HG03565 (cell line): ENCODE results near the gene SNRPD2.
"Not testable (repeated sequence)": the region's sequence is repeated elsewhere in the genome, so short reads cannot be mapped to it uniquely, and the experiment has no call there.

ENCODE experiments used
- ATAC-seq: cut with Tn5 transposase; IDR thresholded peaks from one replicate; pipeline ENCODE4 v1.9.1; 2021; ENCODE audit warnings: mild to moderate bottlenecking, moderate library complexity; ENCODE audit not compliant: unreplicated experiment

The SNRPD2 gene

DNA sequence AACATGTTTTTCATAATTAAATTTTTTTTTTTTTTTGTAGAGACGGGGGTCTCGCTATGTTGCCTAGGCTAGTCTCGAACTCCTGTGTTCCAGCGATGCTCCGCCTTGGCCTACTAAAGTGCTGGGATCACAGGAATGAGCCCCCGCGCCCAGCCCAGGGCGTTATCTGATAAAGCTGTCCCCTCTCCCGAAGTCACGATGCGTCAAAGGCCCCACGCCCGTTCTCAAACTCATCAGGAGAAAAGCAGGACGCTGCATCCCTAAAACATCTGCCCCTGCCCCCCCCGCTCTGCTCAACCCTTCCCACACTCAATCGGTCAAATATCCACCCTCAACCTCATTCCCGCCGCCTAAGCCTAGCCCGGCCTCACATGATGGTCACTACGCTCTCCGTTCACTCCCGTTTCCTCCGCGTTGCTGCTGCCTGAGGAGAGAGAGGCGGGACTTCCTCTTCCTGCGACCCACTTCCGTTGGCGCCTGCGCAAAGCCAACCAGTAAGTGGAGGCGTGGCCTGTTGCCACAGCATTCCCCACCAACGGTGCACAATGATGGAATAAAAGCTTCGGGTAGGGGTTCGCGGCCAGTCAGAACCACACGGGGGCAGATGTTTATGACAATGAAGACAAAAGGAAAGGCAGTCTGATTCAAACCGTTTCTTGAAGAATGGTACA, at the start of gene SNRPD2:
Gene SNRPD2 (minus strand): TSS at position 438 of the 671 bp plus-strand sequence. CDS start 65 bp downstream, at position 373.
- ATAC-seq, result peak; percentile 34

DNA sequence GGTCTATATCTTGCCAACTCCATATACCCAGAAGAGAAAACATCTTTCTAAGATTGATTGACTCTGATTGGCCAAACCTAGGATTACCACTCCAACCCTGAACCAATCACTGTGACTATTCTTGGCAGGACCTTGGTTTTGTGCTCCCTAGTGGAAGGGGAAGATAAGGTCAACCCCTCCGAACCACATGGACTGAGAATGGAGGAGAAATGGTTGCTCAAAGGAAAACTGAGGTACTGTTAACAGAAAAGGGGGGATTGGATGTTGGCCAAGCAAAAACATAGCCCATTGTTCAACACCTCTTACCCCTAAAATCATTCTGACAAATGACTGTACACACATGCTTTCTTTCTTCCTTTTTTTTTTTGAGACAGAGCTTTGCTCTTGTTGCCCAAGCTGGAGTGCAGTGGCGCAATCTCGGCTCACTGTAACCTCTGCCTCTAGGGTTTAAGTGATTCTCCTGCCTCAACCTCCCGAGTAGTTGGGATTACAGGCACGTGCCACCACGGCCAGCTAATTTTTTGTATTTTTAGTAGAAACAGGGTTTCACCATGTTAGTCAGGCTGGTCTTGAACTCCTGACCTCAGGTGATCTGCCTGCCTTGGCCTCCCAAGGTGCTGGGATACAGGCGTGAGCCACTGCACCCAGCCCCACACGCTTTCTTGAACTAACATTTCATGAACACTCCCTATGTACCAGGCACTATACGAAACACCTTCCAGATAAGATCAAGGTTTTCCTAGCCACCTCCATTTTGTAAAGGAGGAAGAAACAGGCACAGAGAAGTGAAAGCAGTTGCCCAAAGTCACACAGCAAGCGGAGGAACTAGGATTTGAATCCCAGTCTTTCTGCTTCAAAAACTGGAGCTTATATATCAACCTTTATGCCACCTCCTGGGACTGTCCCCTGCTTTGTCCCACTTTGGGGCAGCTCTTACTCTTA, 48.0 kb upstream of the SNRPD2 start:
- ATAC-seq, result no peak

DNA sequence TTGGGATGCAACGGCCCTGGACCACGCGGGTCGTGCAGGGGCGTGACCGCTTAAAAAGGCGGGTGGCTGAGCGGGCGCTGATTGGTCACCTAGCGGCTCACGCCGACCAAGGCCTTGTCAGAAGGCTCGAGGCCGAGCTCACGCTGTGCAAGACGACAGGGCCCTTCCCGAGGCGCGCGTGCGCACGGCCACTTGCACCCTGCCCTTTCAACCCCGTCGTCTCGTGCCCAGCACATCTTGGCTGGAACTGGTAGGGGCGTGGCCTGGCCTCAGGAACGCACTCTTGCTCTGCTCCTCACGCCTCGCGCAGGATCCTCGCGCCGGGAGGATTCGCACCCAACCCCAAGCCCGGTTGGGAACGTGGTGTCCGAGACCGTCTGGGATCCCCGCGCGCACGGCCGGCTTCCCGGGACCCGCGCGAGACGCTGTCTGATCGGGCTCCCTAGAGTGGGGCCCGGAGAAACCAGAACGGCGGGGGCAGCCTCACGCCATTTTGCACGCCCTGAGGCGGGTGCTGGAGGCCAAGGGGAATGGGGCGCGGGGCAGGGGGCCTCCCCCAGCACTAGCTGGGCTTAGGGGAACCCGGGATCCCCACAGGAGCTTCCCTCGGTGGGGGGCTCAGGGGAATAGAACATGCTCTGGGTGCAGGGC, 41.5 kb upstream of the SNRPD2 start, which contains the start of gene MEIOSIN:
Gene MEIOSIN (plus strand): TSS at position 280 of the 651 bp plus-strand sequence. CDS start 1,938 bp downstream, outside the sequence.
- no peak for ATAC-seq

DNA sequence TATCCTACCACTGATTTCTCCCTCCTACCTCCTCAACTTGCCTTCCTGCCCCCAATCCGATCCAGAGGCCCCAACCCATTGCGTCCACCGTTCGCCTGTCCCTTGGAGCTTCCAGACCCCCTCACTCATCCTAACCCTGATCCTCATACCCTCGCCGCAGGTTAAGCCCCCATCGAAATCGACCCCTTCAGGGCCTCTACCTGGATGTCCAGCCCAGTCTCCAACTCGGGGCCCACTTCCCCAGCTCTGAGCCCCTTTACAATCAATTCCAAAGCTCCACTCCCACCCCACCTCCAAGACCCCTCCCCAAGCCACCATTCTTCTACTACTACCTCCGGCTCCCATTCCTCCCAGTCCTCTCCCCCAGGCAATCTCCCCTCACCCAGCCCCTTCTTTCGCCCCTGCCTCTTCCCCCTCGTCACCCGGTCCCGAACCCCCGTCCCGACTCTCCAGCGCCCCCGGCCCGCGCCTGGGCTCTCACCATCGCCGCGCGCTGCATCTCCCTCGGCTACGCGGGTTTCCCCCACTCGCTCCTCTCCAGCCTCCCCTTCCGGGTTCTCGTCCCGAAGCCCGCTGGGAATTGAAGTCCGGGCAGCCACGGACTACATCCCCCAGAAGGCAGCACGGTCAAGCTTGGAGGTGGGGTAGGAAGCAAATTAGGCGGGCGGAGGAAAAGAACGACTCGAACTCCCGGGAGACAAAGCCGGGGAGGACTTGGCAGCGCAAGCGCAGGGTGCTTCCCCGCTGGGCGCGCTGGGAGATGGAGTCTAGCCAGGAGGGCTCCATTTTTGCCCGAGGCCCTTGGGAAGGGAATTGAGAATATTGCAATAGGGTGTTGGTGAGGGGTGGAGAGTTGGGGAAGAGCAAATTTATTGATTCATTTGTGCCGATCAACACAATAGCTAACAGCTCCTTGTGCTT, 38.9 kb upstream of the SNRPD2 start, which contains the start of gene FBXO46:
Gene FBXO46 (minus strand): TSS at position 529 of the 921 bp plus-strand sequence. CDS start 17,401 bp downstream, outside the sequence.
- peak; percentile 72 for ATAC-seq

DNA sequence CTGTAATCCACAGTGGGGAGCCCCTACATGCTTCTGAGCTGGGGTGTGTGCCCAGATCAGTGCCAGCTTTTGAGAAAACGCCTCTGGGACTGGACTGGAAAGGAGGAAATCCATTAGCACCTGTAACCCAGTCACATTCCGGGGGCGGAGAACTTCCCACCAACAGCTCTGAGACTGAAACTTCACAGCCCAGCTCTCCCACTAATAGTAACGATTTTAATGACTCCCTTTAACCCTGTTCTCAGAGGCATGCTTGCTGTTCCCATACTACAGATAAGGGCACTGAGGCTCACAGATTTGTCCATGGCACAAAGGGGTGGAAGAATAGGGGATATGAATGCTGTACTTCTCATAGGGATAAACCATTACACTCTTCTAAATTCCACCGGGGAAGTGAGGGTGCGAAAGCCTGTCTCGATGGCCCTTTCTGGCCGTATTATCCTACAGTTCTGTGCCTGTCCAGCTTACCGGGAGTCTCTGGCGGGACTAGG, 38.1 kb upstream of the SNRPD2 start:
- no peak for ATAC-seq

DNA sequence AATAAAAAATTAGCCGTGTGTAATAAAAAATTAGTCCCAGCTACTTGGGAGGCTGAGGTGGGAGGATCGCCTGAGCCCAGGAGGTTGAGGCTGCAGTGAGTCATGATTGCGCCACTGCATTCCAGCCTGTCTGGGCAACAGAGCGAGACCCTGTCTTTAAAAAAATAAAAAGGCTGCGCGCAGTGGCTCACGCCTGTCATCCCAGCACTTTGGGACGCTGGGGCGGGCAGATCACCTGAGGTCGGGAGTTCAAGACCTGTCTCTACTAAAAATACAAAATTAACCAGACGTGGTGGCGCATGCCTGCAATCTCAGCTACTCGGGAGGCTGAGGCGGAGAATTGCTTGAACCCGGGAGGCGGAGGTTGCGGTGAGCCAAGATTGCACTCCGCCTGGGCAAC, 36.9 kb upstream of the SNRPD2 start:
- ATAC-seq, result not testable (repeated sequence)

DNA sequence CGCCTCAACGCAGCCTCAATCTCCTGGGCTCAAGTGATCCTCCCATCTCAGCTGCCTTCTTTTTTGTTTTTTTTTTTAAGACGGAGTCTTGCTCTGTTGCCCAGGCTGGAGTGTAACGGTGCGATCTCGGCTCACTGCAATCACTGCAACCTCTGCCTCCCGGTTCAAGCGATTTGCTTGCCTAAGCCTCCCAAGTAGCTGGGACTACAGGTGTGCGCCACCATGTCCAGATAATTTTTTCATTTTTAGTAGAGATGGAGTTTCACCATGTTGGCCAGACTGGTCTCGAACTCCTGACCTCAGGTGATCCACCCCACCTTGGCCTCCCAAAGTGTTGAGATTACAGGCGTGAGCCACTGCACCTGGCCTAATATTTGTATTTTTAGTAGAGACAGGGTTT, 28.3 kb upstream of the SNRPD2 start:
- not testable (repeated sequence) for ATAC-seq

DNA sequence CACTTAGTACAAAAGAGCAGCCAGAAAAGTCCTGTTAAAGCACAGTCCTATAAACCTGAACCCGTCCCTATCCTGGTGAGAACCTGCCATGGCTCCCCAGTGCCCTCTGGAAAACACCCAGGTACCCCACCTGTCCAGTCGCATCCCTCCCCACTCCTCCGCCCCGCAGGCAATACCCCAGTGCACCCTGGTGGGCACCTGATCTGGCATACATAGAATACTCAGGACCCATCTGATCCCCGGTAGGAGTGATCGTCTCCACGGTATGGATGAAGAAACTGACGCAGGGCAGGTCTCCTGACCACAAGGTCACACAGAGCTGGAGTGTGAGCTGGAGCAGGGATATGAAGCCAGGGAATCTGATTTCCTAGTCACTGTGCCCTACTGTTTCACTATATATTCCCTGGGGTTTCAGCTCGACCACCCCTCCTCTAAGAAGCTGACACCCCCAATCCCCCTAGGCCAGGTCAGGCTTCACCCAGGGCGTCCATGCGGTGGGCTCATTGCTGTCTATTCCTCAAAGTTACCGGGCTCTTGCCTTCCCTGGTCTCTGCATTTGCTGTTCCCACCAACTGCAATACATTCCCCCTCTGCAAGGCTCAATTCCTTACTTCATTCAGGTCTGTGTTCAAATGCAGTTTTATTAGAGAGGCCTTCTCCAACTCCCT, 26.4 kb upstream of the SNRPD2 start:
- no peak for ATAC-seq

DNA sequence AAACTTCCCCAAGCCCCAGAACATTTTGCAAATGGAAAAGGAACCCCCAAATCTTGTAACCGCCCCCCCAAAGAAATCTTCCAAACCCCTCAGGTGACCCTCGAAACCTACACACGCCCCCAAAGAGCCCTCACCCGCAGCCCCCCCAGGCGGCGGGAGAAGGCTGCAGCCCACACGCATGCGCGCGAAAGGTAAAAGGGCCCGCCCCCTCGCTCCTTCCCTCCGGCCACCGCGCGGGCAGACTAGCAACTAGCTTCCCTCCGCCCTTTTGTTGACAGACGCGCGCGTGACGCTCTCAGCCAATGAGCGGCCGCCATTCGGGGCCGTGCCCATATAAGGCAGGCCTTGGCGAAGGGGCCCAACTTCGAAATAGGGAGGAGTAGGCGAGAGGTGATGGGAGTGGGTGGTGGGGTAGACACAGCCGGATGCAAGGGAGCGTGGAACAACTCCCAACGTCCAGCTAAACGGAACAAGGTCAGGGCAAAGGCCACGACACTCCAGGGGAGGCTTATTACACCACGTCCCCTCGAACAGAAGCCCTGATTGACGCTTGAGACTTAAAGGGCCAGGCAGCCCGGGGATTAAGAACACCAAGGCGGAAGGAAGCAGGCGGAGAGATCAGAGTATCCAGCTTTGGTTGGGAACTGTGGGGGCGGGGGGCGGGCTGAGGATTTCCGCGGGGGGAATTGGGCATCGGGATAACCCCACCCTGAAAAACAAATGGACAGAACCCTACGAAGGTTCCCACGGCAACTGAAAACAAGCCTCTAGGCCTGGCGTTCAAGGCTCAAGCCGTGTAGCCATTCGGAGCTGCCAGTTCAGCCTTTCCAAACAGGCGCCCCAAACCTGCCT, 25.6 kb upstream of the SNRPD2 start:
- ATAC-seq, result peak; percentile 86

DNA sequence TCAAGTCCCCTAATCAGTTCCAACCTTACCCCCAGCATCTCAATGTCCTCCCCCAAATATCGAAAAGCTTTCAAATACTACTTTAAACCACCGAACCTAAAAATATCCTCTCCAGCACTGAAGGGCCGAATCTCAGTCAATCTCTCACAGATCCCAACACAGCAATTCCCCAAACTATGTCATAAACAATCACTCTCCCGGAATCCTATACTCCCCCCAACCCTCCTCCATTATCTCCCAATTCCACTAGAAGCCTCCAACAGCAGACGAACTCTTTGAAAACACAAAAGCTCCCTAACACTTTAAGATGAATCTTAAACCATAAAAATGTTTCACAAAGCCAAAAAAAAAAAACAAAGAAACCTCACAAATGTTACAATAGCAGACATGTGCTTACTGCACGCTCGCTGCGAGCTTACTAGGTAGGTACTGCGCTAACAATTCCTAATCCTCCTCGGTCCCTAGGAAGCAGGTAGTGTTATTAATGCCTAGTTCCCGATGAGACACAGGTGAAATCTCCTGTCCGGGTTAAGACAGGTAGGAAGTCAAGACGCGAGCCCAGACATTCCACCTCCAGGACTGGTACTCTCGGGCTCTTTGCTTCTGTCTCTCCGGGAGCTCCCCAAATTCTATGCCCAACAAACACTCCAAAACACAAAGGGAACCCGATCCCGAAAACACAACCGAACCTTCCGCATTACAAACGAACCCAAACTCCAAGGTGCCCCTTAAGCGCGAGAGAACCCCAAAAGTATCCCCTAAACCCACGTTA, 24.8 kb upstream of the SNRPD2 start:
- ATAC-seq, result no peak

DNA sequence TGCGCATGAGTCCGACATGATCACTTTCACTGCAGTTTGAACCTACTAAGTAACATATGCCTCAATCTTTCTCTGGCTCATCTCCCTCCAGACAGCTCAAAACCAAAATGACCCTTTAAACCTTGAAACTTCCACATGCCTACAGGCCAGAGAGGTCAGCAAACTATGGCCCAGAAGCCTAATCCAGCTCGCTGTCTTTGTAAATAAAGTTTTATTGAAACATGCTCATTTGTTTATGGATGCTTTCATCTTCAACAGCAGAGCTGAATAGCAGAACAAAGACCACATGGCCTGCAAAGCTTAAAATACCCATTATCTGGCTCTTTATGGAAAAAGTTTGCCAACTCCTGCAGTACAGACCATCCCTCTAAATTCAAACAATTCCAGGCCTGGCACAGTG, 23.4 kb upstream of the SNRPD2 start:
- ATAC-seq, result no peak

DNA sequence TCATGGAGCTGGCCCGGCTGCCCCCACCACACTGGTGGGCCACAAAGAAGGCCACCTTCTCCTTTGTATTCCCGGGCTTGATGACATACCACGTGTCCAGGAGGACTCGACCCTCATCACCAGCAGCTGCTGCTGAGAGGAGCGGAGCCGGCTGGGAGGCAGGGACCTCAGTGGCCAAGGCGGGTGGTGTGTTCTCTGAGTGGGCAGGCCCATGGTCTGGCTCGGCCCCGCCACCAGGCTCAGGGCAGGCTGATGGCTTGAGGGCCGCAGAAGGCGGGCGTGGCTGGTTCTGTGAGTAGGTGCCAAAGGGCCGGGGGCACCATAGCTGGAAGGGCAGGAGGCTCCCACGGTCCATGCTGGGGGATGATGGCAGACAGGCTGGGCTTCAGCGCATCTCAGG, 21.4 kb upstream of the SNRPD2 start:
- no peak for ATAC-seq

DNA sequence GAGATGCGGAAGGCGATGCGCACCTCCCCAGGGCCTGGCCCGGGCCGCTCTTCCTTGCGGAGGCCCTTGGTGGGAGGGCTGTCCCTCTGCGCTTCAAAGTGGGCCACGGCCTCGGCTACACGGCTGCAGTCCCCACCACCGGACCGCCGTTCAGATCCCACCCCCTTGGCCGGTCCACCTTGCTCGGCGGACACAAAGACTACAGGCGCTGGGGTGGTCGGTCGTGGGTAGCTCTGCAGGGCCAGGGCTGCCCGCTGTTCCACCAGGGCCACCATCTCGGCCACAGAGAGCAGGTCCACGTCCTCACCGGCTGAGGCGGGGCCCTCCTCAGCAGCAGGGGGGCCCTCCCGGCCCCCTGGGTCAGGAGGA, 20.9 kb upstream of the SNRPD2 start:
- ATAC-seq, result no peak

DNA sequence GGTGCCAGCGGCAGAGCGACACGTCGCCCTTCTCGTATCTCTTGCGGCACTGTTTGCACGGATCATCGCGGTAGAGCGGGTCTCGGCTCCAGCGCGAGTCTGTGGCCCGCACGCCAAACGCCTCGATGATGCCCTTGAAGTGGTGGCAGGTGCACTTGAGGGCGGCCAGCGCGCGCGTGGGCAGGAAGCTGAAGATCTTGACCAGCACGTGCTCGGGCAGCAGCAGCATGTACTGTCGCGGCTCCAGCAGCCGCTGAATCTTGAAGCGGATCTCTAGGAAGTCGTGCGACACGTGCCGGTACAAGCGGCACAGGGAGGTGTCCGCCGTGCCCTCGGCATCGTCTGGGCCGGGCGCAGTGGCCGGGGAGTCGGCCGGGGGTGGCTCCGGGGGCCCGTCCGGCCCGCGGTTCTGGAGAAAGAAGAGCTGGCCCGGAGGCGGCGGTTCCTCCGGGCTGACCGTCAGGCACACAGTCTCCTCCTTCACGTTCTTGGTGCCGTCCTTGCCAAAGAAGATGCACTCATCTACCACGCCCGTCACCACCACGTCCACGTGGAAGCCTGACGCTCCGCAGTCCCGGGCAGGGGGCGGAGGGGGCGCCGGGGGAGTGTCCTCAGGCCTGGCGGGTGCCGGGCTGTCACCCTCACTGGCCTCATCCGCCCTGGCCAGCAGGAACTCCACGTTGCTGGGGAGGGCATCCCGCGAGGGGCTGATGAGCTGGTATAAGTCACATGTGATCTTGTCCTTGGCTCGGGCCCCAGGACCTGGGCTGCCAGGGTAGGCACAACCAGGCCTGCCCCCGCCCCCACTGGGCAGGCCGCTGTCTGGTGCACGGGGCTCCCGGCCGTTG, 20.3 kb upstream of the SNRPD2 start:
- ATAC-seq, result no peak

DNA sequence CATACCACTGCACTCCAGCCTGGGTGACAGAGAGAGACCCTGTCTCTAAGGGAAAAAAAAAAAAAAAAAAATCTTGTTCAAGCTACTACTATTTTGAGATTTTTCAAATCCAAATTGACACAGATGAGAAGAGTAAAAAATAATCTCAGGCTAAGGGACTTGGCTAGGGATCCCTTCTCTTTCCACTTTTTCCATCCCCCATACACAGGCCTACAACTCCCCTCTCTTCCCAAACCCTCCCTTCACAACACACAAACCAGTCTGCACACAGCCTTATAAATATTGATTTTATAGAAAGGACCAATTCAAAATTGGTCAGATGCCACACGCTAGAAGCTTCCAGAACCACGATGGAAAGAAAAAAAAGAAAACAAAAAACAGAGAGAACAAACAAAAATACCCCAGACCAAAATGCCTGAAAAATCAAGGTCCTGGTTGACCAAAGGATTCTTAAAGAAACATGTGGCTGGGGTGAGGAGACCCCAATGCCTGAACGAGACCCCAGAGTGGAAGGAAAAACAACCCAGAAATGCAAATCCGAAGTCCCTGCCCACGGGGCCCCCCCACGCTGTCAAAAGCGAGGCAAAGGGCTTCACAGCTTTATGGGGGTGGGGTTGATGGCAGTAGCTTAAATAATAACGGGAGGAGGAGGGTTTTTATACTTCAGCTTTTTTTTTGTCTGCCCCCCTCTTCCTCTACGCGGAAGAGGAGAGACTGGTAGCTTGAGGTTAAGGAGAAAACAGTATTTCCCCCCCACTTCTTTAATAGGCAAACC, 18.8 kb upstream of the SNRPD2 start:
- no peak for ATAC-seq

DNA sequence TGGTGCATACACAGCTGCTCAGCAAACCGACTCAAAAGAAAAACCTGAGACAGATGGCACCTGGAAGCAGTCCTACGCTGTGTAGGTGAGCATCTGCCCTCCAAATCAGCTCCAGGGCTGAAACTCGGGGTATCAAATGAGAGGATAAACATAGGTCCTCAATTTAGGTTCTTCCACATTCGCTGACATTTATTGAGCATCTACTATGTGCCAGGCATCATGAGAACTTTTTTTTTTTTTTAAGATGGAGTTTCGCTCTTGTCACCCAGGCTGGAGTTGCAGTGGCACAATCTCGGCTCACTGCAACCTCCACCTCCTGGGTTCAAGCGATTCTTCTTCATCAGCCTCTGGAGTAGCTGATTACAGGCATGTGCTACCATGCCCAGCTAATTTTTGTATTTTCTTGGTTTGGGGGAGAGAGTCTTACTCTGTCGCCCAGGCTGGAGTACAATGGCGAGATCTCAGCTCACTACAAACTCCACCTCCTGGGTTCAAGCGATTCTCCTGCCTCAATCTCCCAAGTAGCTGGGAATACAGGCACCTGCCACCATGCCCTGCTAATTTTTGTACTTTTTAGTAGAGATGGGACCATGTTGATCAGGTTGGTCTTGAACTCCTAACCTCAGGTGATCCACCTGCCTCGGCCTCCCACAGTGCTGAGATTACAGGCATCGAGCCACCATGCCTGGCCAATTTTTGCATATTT, 14.1 kb upstream of the SNRPD2 start:
- ATAC-seq, result no peak
